Brain pericyte (primary cell): ENCODE results near the gene RPL34.

Experiments
- DNase-seq: peaks from one replicate; pipeline ENCODE4 v3.0.0-alpha.2; 2012; ENCODE audit warnings: low read depth, low spot score

RPL34 gene

DNA sequence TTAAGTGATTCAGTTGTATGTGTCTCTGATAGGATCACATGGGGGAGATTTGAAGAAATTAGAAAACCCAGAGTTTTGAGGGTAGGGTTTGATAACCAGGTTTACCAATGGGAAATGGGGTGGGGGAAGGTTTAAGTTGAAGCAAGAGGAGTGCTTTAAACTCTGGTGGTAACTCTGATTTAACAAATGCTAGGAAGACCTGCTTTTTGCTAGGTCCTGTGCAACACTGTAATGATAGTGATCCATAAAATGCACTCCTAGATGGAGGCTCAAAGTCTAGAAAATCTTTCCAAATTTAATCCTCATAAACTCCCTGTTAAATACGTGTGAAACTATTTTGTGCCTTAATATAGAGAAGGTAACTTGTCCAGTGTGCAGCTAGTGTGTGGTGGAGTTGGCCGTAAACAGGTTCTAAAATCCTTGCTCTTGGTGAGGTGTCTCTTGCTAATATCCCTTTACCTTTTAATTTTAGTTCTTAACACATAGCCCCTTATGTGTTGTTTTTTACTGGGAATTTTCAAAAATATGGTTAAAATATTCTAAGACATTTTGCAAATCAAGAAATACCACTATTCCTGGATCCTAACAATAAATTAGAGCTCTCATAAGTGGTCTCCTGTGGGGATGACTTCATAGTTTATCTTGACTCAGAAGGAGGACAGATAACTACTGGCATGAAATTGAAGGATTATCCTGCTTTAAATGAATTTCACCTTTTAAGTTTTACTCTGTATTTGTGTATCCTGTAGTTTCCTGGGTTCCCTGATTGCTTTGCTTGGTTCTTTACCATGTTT, 4.1 kb downstream of the RPL34 start:
- DNase-seq = no peak

GRCh38 chr4:108626056-108626455, 5.7 kb downstream of the RPL34 start:
- no peak for DNase-seq

- DNase-seq = no peak
These were observed 8.0 kb downstream of the RPL34 start for GRCh38 chr4:108628411-108628810.

DNA sequence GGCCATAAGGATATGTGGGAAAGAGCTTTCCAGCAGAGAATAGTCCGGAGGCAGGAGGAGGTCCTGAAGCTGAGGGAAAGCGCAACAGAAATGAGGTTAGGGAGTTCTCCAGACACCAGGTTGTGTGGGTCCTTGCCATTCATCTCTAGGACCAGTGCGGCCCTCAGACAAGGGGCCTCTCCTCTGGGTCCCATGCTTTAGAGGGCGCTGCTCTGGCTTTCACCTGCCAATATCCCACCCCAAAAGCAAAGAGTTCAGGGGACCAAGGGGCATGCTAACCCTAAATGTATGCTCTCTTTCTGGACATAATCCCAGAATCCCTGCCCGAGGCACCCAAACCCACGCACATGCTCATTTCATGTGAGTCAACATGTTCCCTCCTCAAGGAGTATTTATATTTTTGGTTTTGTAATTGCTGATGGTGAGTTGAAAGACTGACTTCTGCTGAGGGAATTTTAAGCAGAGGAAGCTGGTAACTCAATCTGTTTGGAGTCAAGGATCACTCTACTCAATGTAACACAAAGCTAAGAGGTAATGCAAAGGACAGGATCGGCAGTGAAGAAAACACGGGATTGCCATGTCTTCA, 14.8 kb downstream of the RPL34 start:
- DNase-seq = no peak

DNA sequence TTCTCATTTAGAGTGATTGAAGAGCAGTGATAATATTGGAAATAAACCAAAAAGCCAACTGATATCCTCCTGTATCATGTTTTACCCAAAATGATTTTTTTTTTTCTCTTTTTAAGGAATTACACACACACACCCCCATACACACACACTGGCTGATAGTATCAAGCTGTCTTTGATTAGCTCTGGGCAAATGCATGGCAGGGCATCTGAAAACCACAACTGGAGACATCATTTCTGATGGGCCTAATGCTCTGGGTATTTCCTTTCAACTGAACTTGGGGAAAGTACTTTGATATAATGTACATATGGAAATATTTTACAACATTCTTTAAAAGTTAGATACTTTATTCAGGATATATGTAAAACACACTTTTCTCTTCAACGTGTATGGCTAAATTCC, 15.9 kb downstream of the RPL34 start:
- no peak for DNase-seq

GRCh38 chr4:108637856-108638255, 17.5 kb downstream of the RPL34 start:
- no peak for DNase-seq

DNA sequence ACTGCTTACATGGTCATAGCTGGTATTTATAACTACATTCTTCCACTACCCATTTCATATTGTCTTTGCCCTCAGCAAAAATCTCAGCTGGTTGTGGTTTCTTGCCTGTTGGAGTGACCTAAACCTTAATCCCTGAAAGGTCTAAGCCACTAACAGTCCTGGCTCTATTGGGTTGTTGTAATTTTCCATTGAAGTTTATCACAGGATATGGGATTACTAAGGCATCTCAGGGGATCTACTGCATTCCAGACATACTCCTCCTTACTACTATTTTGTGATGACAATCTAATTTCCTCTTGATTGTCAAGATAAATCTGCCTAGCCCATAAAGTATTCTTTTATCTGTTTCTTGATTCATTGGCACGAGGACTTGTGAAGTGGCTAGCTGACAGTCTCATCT, 23.9 kb downstream of the RPL34 start:
- no peak for DNase-seq

- DNase-seq = no peak
These were observed 26.3 kb downstream of the RPL34 start for GRCh38 chr4:108646706-108647105.

DNA sequence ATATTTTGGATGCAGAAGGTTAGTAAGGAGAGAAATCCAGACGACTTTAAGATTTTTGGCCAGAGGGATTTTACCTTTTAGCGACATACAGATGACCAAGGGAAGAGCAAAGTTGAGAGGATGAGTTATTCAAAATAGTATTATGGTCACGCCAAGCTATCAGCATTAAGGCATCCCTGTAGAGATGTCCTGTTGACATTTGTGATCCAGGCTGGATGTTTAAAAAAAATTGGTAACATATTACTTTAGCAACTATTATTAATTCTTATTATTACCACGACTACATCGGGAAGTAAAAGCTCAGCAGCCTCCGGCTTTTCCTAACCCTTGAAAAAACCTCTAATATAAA, 29.5 kb downstream of the RPL34 start:
- no peak for DNase-seq

DNA sequence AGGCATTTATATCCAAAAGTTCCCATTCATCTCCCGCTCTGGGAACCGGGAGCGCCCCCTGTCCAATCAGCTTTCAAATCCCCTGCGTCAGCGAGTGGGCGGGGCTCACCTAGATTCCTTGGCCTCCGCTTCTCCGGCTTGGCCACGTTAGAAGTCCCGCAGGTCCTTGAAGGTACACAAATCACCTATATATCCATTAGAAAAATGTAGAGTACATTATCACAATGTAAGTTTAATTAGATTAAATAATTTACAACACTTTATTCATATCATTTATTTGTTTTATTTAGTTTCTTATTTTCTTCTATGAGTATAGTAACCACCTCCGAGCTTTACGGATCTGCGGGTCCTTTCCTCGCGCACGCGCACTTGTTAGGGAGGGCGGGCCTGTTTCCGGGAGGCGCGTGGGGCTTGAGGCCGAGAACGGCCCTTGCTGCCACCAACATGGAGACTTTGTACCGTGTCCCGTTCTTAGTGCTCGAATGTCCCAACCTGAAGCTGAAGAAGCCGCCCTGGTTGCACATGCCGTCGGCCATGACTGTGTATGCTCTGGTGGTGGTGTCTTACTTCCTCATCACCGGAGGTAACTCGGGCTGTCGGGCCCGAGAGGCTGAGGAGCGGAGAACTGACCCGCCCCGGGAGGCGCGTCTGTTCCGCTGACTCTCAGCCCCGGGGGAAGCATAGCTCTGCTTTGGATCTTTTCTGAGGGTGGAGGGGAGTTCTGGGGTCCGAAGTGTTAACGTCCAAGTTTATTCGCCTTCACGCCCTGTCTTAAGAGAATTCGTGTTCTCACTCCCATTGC, 30.0 kb downstream of the RPL34 start, which contains the start of gene OSTC:
OSTC (plus strand) TSS at position 388 of the 802 bp plus-strand sequence; CDS start at position 445, 57 bp downstream.
- DNase-seq = peak; percentile 91

DNA sequence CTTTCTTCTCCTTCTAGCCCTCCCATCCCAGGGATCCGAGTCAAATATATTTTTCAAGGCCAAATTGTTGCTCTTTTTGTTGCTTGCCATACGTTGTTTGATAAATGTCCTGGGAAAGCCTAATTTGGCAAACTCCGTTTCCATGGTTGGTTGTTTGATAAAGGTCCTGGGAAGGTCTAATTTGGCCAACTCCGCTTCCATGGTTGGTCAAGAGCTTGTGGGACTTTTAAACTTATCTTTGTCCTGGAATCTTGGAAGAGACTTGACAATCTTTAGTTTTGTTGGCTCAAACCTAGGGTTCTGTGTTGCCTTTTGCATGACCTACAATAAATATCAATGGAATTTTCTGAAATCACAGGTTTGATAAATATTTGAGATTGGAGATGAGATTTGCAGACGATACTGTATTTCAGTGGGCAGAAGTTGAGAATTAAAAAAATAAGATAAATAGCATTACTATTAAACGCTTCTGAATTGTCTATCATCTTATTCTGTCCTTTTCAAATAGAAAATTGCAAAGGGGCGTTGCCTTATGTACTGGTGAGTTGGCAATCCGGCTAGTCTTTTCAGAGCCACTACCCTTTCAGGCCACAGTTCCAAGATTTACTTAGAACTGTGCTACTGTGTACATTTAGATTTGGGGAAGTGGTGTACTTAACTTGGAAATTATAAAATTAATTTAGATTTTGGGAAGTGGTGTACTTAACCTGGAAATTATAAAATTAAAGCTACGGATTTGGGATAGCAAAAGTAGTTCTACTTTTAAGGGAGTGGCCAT, 30.8 kb downstream of the RPL34 start:
- DNase-seq = no peak

- DNase-seq = no peak
These were observed 42.3 kb downstream of the RPL34 start for GRCh38 chr4:108662629-108663028.

- DNase-seq = no peak
These were observed 54.1 kb downstream of the RPL34 start for GRCh38 chr4:108674356-108674977.
